ENCODE data around the gene CLSTN2.

CLSTN2 gene

GRCh38 chr3:139944256-139944910, 9.4 kb downstream of the CLSTN2 start:
- DNase-seq: no peak

DNA sequence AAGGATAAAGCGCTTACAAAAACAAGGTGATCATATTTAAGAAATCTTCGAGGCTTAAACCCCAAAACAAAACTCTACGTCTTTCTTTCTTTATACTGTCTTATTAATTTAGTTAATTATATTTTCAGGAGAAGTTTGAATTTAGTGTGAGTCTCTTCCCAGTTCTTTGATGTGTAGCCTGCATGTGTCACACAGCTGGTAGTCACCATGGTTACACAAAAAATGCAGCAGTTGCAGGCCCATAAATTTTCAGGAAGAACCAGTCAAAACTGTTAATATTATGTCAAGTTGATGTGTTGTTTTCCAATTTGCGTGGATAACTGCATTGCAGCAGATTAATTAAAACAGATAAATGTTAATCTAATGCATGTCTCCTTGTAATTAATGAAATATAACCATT, 10.4 kb downstream of the CLSTN2 start:
- DNase-seq: no peak

- no peak for DNase-seq
These were observed 11.0 kb downstream of the CLSTN2 start for GRCh38 chr3:139945942-139946341.

- DNase-seq: no peak
These were observed 13.5 kb downstream of the CLSTN2 start for GRCh38 chr3:139948467-139948866.

DNA sequence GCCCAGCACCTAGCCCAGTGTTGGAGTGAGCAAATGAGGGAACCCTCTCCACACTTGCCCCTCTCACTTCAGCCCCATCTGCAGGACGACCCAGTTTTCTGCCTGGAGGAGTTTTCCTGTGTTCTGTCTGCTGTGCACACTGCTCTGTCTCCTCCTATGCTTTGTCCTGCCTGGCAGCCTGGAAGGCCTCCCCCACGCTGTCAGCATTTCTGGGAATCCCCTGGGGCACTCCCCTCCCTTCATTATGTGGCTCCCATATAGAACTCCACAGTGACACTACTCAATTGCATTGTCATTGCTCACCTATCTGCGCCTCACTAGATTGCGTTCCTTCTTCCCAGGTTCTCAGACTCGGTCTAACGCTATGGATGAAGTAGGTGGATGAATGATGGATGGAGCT, 13.9 kb downstream of the CLSTN2 start:
- DNase-seq: no peak

GRCh38 chr3:139953131-139953910, 18.3 kb downstream of the CLSTN2 start:
- no peak for DNase-seq

GRCh38 chr3:139954146-139954860, 19.3 kb downstream of the CLSTN2 start:
- DNase-seq: no peak

- no peak for DNase-seq
These were observed 22.9 kb downstream of the CLSTN2 start for GRCh38 chr3:139957844-139958243.

GRCh38 chr3:139969386-139969785, 34.4 kb downstream of the CLSTN2 start:
- DNase-seq: no peak

DNA sequence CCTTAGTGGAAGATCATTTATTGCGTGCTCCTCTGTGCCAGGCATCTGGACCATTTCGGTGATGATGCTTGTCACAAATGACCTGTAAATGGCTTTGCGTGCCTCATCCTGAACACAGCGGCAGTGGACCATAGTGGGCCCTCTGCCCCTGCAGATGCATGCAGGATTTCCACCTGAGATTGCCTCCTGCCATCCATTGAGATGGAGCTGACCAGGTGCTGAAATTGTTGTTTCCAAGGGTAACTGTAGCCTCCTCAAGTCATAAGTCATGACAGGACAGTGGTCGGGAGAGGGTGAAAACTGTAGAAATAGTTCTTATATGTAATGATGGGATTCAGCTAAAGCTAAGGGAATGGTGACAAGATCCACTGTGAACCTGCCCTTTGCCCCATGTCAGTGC, 35.5 kb downstream of the CLSTN2 start:
- no peak for DNase-seq

DNA sequence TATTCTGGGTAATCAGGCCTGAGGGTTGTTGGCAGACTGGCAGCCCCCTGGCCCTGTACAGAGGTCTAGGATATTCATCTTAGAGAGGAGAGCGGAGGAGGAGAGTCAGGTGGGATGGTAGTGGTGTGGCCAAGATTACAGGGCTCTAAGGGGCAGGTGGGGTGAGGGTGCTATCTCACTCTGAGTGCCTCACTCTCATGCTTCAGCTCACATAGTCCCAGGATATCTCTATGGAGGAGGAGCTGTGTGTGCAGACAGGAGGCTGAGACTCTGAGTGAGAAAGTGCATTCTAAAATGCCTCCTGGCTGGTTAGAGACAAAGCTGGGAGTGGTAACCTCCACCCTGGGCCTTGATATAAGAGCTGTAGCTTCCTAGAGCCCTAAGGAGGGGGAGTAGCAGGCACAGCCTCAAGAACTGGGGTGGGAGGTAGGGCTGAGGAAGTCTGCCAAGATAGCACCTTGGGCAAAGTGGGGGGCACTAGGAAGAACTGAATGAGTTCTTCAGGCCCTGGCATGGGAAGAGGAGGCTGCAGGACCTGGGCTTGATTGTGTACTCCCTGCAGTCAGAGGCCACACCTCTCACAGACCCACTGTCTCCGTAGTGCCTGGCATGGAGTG, 39.9 kb downstream of the CLSTN2 start:
- no peak for DNase-seq

- DNase-seq: no peak
These were observed 40.8 kb downstream of the CLSTN2 start for GRCh38 chr3:139975594-139976365.

GRCh38 chr3:139978966-139979365, 44.0 kb downstream of the CLSTN2 start:
- no peak for DNase-seq

DNA sequence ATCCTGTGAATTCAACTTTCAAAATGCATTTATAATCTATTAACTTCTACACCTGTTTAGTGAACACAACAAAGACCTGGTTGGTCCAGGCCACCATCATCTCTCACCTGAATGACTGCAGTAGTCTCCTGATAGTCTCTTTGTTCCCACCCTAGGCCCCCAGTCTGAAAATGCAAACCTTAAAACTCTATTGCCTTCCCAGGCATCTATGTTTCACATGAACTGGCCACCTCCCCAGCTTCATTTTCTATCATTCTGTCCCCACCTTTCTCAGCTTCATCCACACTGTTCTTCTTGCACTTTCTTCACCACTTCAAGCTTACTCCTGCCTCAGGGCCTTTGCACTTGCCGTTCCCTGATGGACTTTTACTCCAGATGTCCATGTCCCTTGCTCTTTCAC, 45.0 kb downstream of the CLSTN2 start:
- no peak for DNase-seq

- no peak for DNase-seq
These were observed 47.4 kb downstream of the CLSTN2 start for GRCh38 chr3:139982404-139982803.

DNA sequence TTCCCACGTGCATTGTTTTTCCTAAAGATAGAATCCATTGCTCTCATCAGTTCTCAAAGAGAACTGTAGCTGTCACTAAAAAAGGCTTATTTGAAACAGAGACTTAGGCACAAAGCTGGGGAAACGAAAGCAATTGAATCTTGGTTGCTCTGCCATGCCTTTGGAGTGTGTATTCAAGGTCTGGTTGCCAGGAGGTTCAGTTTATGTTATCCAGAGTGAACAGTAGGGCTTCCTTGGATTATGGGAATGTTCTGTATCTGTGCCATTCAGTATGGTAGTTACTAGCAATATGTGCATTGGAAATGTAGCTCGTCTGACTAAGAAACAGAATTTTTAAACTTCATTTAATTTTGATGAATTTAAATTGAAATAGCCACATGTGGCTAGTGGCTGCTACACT, 50.6 kb downstream of the CLSTN2 start:
- DNase-seq: no peak

- DNase-seq: no peak
These were observed 52.9 kb downstream of the CLSTN2 start for GRCh38 chr3:139987908-139988307.

DNA sequence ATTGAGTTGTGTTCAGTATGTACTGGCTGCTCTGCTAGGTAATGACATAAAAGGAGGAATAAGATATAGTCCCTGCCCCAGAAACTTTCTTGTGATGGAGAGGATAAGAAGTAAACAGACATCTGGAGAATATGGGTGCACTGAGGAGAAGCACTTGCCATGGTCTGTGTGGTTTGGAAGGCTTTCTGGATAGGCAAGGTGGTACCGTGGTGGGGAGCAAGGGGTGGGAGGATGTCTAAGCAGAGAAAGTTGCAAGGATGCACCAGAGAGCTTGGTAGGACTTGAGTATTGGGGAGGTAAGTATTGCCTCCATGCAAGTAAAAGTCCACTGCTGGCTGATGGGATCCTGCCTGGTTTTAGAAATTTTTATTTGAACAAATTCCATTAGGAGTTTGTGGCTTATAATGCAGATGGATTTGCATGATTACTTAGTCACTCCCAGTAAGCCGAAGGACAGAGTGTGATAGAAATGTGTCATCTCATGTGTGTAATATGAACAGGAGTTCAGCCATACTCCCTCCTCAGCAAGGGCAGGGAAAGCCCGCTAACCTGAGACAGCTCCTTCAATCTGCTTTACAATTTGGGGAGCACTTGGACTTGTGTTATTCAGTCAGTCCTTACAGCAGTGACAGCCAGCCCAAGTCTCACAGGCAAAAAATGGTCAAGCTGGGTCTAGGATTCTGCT, 53.6 kb downstream of the CLSTN2 start:
- no peak for DNase-seq

GRCh38 chr3:139994891-139995290, 59.9 kb downstream of the CLSTN2 start:
- no peak for DNase-seq

DNA sequence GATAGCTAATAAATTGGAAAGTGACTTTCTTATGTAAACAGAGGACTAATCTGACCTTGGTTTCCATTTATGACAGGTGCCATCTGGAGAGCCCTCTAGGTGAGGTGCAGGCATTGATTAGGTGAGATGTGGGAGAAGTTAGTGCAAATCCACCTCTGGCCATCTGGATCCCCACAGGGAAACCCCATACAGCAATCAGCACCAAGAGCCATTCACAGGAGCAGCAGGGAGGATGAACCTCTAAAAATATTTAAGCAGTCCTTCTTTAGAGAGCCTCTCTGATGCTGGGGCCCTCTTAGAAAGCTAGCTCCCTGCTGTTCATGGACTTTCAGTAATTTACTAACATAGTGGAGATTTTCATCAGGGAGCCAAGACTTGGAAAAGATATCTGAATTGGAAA, 69.3 kb downstream of the CLSTN2 start:
- no peak for DNase-seq

DNA sequence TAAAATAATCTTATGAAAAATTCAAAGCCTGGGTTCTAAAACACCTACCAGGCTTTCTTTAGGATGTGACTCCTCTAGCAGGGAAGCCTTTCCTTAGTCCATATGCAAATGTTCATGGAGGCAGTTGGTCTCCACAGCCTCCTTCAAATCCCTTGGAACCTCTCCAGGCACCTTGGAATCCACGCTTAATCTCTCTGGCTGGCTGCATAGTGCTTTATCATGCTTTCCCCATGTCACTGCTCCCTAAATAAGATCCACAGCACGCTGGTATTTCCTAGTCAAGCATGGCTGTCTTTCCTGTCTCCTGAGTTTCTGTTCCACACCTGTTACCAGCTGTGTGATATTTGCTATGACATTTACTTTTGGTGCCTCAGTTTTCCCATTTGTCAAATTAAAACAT, 71.3 kb downstream of the CLSTN2 start:
- DNase-seq: no peak

DNA sequence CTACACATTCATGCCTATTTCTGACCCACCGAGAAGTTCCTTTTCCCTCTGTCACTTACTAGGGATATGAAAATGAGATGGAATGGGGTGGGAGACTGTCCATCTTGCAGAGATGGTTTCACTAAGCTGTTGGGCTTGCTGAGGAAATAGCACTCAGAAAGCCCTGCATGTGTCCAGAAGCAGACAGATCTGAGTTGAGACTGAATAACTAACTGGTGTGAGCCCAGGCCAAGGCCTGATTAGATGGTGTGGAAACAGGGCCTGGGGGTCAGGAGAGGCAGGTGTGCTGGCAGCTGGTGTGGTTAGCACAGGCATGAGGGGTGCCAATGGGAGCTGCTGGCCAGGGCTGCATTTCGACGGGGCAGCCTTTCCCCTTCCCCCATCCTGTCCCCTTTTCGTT, 72.1 kb downstream of the CLSTN2 start:
- DNase-seq: no peak

Measured in activated CD4-positive, alpha-beta T cell treated with anti-CD3 and anti-CD28 coated beads for 1 hour (primary cell).